ENCODE measurements around the gene DGCR6L. TPM values are rescaled to one million over a fixed set of nuclear protein-coding genes. Genes with fewer than 3 reads are reported as not detected.

The DGCR6L gene
- total RNA-seq, 1 experiment from 2014 or later: 38.6 TPM

DNA sequence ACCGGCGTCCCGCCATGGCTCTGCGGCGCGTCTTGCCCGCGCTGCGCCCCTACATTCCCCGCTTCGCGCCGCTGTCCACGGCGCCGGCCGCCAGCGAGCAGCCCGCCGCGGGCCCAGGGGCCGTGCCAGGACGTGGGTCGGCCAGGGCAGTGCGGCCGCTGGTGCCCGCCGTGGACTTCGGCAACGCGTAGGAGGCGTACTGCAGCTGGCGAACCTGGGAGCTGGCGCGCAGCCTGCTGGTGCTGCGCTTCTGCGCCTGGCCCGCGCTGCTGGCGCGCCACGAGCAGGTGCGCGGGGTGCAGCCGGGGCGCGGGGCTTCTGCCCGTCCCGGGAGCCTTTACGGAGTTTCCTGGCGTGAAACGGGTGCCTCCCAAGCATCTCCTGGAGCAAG lies 20.1 kb downstream of the DGCR6L start:
- no peak overlapping the region for H2BK15ac ChIP-seq (ENCODE audit: low read depth, low read length)
- TF ChIP-seq, protein P1, sequence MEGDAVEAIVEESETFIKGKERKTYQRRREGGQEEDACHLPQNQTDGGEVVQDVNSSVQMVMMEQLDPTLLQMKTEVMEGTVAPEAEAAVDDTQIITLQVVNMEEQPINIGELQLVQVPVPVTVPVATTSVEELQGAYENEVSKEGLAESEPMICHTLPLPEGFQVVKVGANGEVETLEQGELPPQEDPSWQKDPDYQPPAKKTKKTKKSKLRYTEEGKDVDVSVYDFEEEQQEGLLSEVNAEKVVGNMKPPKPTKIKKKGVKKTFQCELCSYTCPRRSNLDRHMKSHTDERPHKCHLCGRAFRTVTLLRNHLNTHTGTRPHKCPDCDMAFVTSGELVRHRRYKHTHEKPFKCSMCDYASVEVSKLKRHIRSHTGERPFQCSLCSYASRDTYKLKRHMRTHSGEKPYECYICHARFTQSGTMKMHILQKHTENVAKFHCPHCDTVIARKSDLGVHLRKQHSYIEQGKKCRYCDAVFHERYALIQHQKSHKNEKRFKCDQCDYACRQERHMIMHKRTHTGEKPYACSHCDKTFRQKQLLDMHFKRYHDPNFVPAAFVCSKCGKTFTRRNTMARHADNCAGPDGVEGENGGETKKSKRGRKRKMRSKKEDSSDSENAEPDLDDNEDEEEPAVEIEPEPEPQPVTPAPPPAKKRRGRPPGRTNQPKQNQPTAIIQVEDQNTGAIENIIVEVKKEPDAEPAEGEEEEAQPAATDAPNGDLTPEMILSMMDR (conservative IDR thresholded peaks at IDR 0.05): no peak
- H3K27me3 ChIP-seq (ENCODE audit: insufficient read depth, low read length): peaks cover 6% of the 10 kb centered on the region; the same call in 1 of the 2 replicates
- H4K91ac ChIP-seq (ENCODE audit: insufficient read length, low read depth, low read length): no peak overlapping the region
- no peak for DNase-seq
- H4K8ac ChIP-seq (replicated peaks; ENCODE audit: insufficient read length, low read depth, low read length): no peak overlapping the region
- H3K14ac ChIP-seq (ENCODE audit: insufficient read depth, low read length): no peak overlapping the region
- Mint-ChIP-seq H3K9me3 (no peaks in the 10 kb centered on the region), H3K27me3 (ENCODE audit: low read depth) (peaks cover 70% of the 10 kb centered on the region), H3K4me1 (peaks cover 4 to 6% of the 10 kb centered on the region in 2 experiments; a peak in 3 of 4 replicates), H3K4me3 (peak overlapping the region; percentile 45 to 77; a peak in 4 of 5 replicates), H3K36me3 (ENCODE audit: insufficient read depth in 1 of 3, low read depth in 3 of 3) (no peaks in the 10 kb centered on the region; a peak in 1 of 7 replicates), H3K27ac (no peak overlapping the region)
- H4K20me1 ChIP-seq (ENCODE audit: control insufficient read depth, insufficient read depth, insufficient read length): no peaks in the 10 kb centered on the region
- WGBS (ENCODE audit: extremely low coverage, insufficient read length, low lambda C conversion rate): no CpG with 5 or more reads among the region's 52 CpGs
- H3K23ac ChIP-seq (ENCODE audit: insufficient read length, low read depth, low read length): no peak overlapping the region
- no peak overlapping the region for H2BK120ac ChIP-seq (ENCODE audit: low read depth, low read length, poor library complexity, severe bottlenecking)
- no peaks in the 10 kb centered on the region for H3K79me1 ChIP-seq (ENCODE audit: insufficient read depth, low read depth, low read length, poor library complexity, severe bottlenecking)
- no peak overlapping the region for H3K56ac ChIP-seq (ENCODE audit: insufficient read length, low read depth, low read length)
- no peak overlapping the region for H2BK5ac ChIP-seq (ENCODE audit: insufficient read length, low read length)
- H3T11ph ChIP-seq (ENCODE audit: low read length): no peak overlapping the region
- no peak overlapping the region for H2AK5ac ChIP-seq (ENCODE audit: insufficient read length, low read length)
- no peak overlapping the region for H3K18ac ChIP-seq (ENCODE audit: insufficient read length, low read depth, low read length)
- no peaks in the 10 kb centered on the region for H3K79me2 ChIP-seq (ENCODE audit: insufficient read depth, low read length)
- H2BK20ac ChIP-seq (ENCODE audit: low read depth, low read length, poor library complexity, severe bottlenecking): no peak overlapping the region
- peaks cover 5% of the 10 kb centered on the region for H3K23me2 ChIP-seq (ENCODE audit: insufficient read length, low read depth, low read length, poor library complexity, severe bottlenecking)
- no peak overlapping the region for H2BK12ac ChIP-seq (ENCODE audit: insufficient read length, low read depth, low read length)
- H3K4me1 ChIP-seq (ENCODE audit: insufficient read depth, low read length): no peaks in the 10 kb centered on the region
- H3K9me3 ChIP-seq (ENCODE audit: control insufficient read depth, low read depth, low read length): no peaks in the 10 kb centered on the region
- no peak overlapping the region for H3K27ac ChIP-seq (ENCODE audit: insufficient read length, low read depth, low read length)
- no peak overlapping the region for H3K9ac ChIP-seq (ENCODE audit: extremely low read depth, insufficient read length, low read length)
- H3K4ac ChIP-seq (ENCODE audit: low read depth, low read length): no peak overlapping the region
- peak overlapping the region; percentile 49 for H3K4me2 ChIP-seq (ENCODE audit: insufficient read depth, insufficient read length, low read length)
- no peak overlapping the region for H2AFZ ChIP-seq (ENCODE audit: low read length)
- H4K5ac ChIP-seq (ENCODE audit: insufficient read length, low read depth, low read length): no peak overlapping the region

Data from H9 (cell line).